Trophoblast cell (in vitro differentiated cells and primary cell): ENCODE data around the gene INSIG1.

Experiments used
- DNase-seq, 2 donors: peaks; one replicate each; pipeline ENCODE4 v3.0.0-alpha.2; 2016
- H2AFZ ChIP-seq: 2 replicates; pipeline ENCODE4 v1.6.1; 2013; ENCODE audit warnings: low read length, moderate library complexity, mild to moderate bottlenecking; ENCODE audit not compliant: insufficient read depth, poor library complexity
- H2AK5ac ChIP-seq: 2 replicates; pipeline ENCODE4 v1.6.1; 2013; ENCODE audit warnings: mild to moderate bottlenecking, low read length
- H2BK120ac ChIP-seq: 2 replicates; pipeline ENCODE4 v1.6.1; 2013; ENCODE audit warnings: low read length, mild to moderate bottlenecking, moderate library complexity; ENCODE audit not compliant: insufficient read depth, poor library complexity
- H2BK12ac ChIP-seq: 2 replicates; pipeline ENCODE4 v1.6.1; 2013; ENCODE audit warnings: mild to moderate bottlenecking, low read length, moderate library complexity
- H2BK5ac ChIP-seq: 2 replicates; pipeline ENCODE4 v1.6.1; 2013; ENCODE audit warnings: low read length, low read depth, moderate library complexity, mild to moderate bottlenecking; ENCODE audit not compliant: poor library complexity
- H3K14ac ChIP-seq: 2 replicates; pipeline ENCODE4 v1.6.1; 2013; ENCODE audit warnings: mild to moderate bottlenecking, low read length
- H3K18ac ChIP-seq: 2 replicates; pipeline ENCODE4 v1.6.1; 2013; ENCODE audit warnings: mild to moderate bottlenecking, low read length
- H3K23ac ChIP-seq: 2 replicates; pipeline ENCODE4 v1.6.1; 2013; ENCODE audit warnings: low read length
- H3K27ac ChIP-seq: 2 replicates; pipeline ENCODE4 v1.5.1; 2013; ENCODE audit warnings: low read depth, mild to moderate bottlenecking, inconsistent platforms, low read length, moderate library complexity
- H3K27me3 ChIP-seq: 2 replicates; pipeline ENCODE4 v1.6.1; 2013; ENCODE audit warnings: inconsistent platforms, mild to moderate bottlenecking, low read length, moderate library complexity; ENCODE audit not compliant: insufficient read depth
- H3K36me3 ChIP-seq, 2 experiments: 1 replicate in 1 of 2; 2 replicates in 1 of 2; pipeline ENCODE4 v1.6.1; 2013; ENCODE audit warnings: low read length in 2 of 2, mild to moderate bottlenecking in 2 of 2, moderate library complexity in 1 of 2; ENCODE audit not compliant: insufficient read depth in 2 of 2, control insufficient read depth in 1 of 2
- H3K4ac ChIP-seq: 2 replicates; pipeline ENCODE4 v1.6.1; 2013; ENCODE audit warnings: low read depth, mild to moderate bottlenecking, low read length, moderate library complexity
- H3K4me1 ChIP-seq, 2 experiments: 1 replicate in 1 of 2; 2 replicates in 1 of 2; pipeline ENCODE4 v1.6.1; 2013; ENCODE audit warnings: low read length in 2 of 2, mild to moderate bottlenecking in 2 of 2, moderate library complexity in 1 of 2; ENCODE audit not compliant: insufficient read depth in 2 of 2, control insufficient read depth in 1 of 2
- H3K4me2 ChIP-seq: 2 replicates; pipeline ENCODE4 v1.6.1; 2013; ENCODE audit warnings: inconsistent platforms, mild to moderate bottlenecking, low read length, moderate library complexity
- H3K4me3 ChIP-seq: 2 replicates; pipeline ENCODE4 v1.5.1; 2013; ENCODE audit warnings: mild to moderate bottlenecking, low read depth, low read length, inconsistent platforms
- H3K79me1 ChIP-seq: one replicate; pipeline ENCODE4 v1.6.1; 2013; ENCODE audit warnings: low read length
- H3K79me2 ChIP-seq: 2 replicates; pipeline ENCODE4 v1.6.1; 2013; ENCODE audit warnings: low read length, mild to moderate bottlenecking; ENCODE audit not compliant: control insufficient read depth, insufficient read depth, poor library complexity
- H3K9ac ChIP-seq: 2 replicates; pipeline ENCODE4 v1.6.1; 2013; ENCODE audit warnings: mild to moderate bottlenecking, low read length
- H3K9me3 ChIP-seq: 2 replicates; pipeline ENCODE4 v1.6.1; 2013; ENCODE audit warnings: low read depth, mild to moderate bottlenecking, control low read depth, inconsistent platforms, low read length; ENCODE audit not compliant: insufficient read depth
- H4K12ac ChIP-seq: 2 replicates; pipeline ENCODE4 v1.6.1; 2013; ENCODE audit warnings: low read depth, mild to moderate bottlenecking, low read length, moderate library complexity
- H4K8ac ChIP-seq: 2 replicates; pipeline ENCODE4 v1.6.1; 2013; ENCODE audit warnings: low read depth, mild to moderate bottlenecking, low read length, moderate library complexity
- H4K91ac ChIP-seq: one replicate; pipeline ENCODE4 v1.6.1; 2013; ENCODE audit warnings: low read depth, mild to moderate bottlenecking, low read length, moderate library complexity
- WGBS: extraction: QIAGEN DNeasy Blood & Tissue Kit; methylation state at CpG from one replicate; pipeline ENCODE4 v1.1.7; 2013; ENCODE audit warnings: missing lambda C conversion rate; ENCODE audit not compliant: insufficient read length, insufficient coverage; ENCODE audit errors: extremely low coverage; 5-methylcytosine and 5-hydroxymethylcytosine counted together

Gene INSIG1

GRCh38 chr7:155276042-155276799 is 21.5 kb upstream of the INSIG1 start:
- Histone ChIP-seq H3K4ac (no peak overlapping the region), H3K27ac (no peak overlapping the region), H3K4me1 (no peaks in the 10 kb centered on the region), H4K8ac (no peak overlapping the region), H3K79me1 (no peaks in the 10 kb centered on the region), H4K91ac (no peak overlapping the region), H3K79me2 (no peaks in the 10 kb centered on the region), H3K18ac (no peak overlapping the region), H3K9me3 (peaks cover 3% of the 10 kb centered on the region), H2AFZ (no peak overlapping the region), H3K14ac (no peak overlapping the region), H3K36me3 (no peaks in the 10 kb centered on the region), H3K9ac (no peak overlapping the region), H3K23ac (no peak overlapping the region), H2BK5ac (no peak overlapping the region), H2BK12ac (no peak overlapping the region), H2BK120ac (no peak overlapping the region), H2AK5ac (no peak overlapping the region), H4K12ac (no peak overlapping the region), H3K27me3 (no peaks in the 10 kb centered on the region), H3K4me3 (no peak overlapping the region), H3K4me2 (no peak overlapping the region)
- no peak for DNase-seq
- WGBS = no CpG with 5 or more reads among the region's 19 CpGs

DNA sequence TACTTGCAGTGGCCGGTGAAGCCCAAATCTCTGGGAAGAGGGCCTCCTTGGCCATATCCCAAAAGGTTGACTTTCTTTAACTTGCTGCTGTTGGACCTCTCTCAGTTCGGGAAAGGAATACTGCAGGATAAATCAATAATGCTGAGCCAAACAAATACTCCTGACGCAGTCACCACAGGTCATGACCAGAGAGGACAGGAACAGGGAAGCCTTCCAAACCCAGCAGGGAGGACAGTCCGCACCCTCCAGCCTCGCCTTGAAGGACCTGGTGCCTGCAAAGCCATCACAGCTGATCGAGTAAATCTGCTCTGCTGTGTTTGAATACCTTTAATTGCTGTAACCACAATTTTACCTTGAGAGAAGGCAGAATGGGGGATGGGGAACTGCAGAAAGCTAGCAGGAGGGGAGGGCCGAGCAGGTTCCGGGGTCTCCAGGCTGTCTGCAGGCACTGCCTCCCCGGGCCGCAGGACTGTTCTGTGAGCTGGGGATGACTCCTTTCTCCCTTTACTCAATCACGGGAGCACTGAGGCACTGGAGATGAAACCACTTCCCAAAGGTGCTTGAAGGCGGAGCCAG is 20.8 kb upstream of the INSIG1 start:
- Histone ChIP-seq H4K8ac (no peak overlapping the region), H3K9me3 (peaks cover 3% of the 10 kb centered on the region), H3K79me1 (no peaks in the 10 kb centered on the region), H3K27ac (no peak overlapping the region), H3K4me3 (no peak overlapping the region), H2AK5ac (no peak overlapping the region), H3K9ac (no peak overlapping the region), H3K23ac (no peak overlapping the region), H2BK120ac (no peak overlapping the region), H3K36me3 (no peaks in the 10 kb centered on the region), H2BK12ac (no peak overlapping the region), H3K4me1 (peaks cover 0 to 2% of the 10 kb centered on the region in 2 experiments), H3K4ac (no peak overlapping the region), H3K79me2 (no peaks in the 10 kb centered on the region), H3K18ac (no peak overlapping the region), H2AFZ (no peak overlapping the region), H3K27me3 (no peaks in the 10 kb centered on the region), H3K14ac (no peak overlapping the region), H3K4me2 (no peak overlapping the region), H4K12ac (no peak overlapping the region), H4K91ac (no peak overlapping the region), H2BK5ac (no peak overlapping the region)
- no CpG with 5 or more reads among the region's 12 CpGs for WGBS
- no peak for DNase-seq

GRCh38 chr7:155277385-155277994 is 20.2 kb upstream of the INSIG1 start:
- no peak overlapping the region for H4K8ac ChIP-seq
- H2AK5ac ChIP-seq = no peak overlapping the region
- no peak overlapping the region for H2AFZ ChIP-seq

GRCh38 chr7:155278921-155279320 is 18.8 kb upstream of the INSIG1 start:
- Histone ChIP-seq H4K8ac (no peak overlapping the region), H3K9ac (no peak overlapping the region)
- no CpG with 5 or more reads among the region's 9 CpGs for WGBS

More at GRCh38 chr7:155277385-155277994, 20.2 kb upstream of the INSIG1 start:
- no peaks in the 10 kb centered on the region for H3K79me1 ChIP-seq
- no peak overlapping the region for H3K27ac ChIP-seq
- H3K4me3 ChIP-seq = no peak overlapping the region
- H3K9ac ChIP-seq = no peak overlapping the region
- no peaks in the 10 kb centered on the region for H3K36me3 ChIP-seq
- peaks cover 0 to 2% of the 10 kb centered on the region in 2 experiments for H3K4me1 ChIP-seq
- H2BK12ac ChIP-seq = no peak overlapping the region
- no peak overlapping the region for H3K14ac ChIP-seq
- no peak for DNase-seq
- no peak overlapping the region for H2BK5ac ChIP-seq
- H4K12ac ChIP-seq = no peak overlapping the region
- no CpG with 5 or more reads among the region's 10 CpGs for WGBS
- H3K4ac ChIP-seq = no peak overlapping the region
- H3K79me2 ChIP-seq = no peaks in the 10 kb centered on the region
- H2BK120ac ChIP-seq = no peak overlapping the region
- no peaks in the 10 kb centered on the region for H3K27me3 ChIP-seq
- H3K9me3 ChIP-seq = peaks cover 3% of the 10 kb centered on the region
- no peak overlapping the region for H3K4me2 ChIP-seq
- H3K23ac ChIP-seq = no peak overlapping the region
- H3K18ac ChIP-seq = no peak overlapping the region
- H4K91ac ChIP-seq = no peak overlapping the region

More at GRCh38 chr7:155278921-155279320, 18.8 kb upstream of the INSIG1 start:
- H3K4me2 ChIP-seq = no peak overlapping the region
- no peak overlapping the region for H3K14ac ChIP-seq
- no peak overlapping the region for H2BK5ac ChIP-seq
- no peak overlapping the region for H3K18ac ChIP-seq
- no peak overlapping the region for H2BK120ac ChIP-seq
- H3K27me3 ChIP-seq = no peaks in the 10 kb centered on the region
- H3K4me3 ChIP-seq = no peak overlapping the region
- H3K27ac ChIP-seq = no peak overlapping the region
- H3K4ac ChIP-seq = no peak overlapping the region
- H4K91ac ChIP-seq = no peak overlapping the region
- no peaks in the 10 kb centered on the region for H3K79me2 ChIP-seq
- peaks cover 0 to 2% of the 10 kb centered on the region in 2 experiments for H3K4me1 ChIP-seq
- no peaks in the 10 kb centered on the region for H3K36me3 ChIP-seq
- no peak overlapping the region for H3K23ac ChIP-seq
- no peak overlapping the region for H2AK5ac ChIP-seq
- no peak overlapping the region for H2AFZ ChIP-seq
- no peak for DNase-seq
- peaks cover 3% of the 10 kb centered on the region for H3K9me3 ChIP-seq
- H2BK12ac ChIP-seq = no peak overlapping the region
- H3K79me1 ChIP-seq = no peaks in the 10 kb centered on the region
- no peak overlapping the region for H4K12ac ChIP-seq
